Measurements from ENCODE around the gene VAPB.

- no peak for TF ChIP-seq POLR2AphosphoS5 (IDR thresholded peaks at IDR 0.05; ENCODE audit: borderline replicate concordance, low read depth, low read length)
- no peak for TF ChIP-seq EZH2 (IDR thresholded peaks at IDR 0.05)
- TF ChIP-seq FOXP2 (optimal IDR thresholded peaks at IDR 0.05; ENCODE audit: control extremely low read depth, extremely low read length, insufficient read depth): no peak
These were observed 42.1 kb downstream of the VAPB start for GRCh38 chr20:58431134-58431533.

Data from SK-N-MC (cell line).